ENCODE measurements around the gene ZNF292.
"Not testable (repeated sequence)": the region's sequence is repeated elsewhere in the genome, so short reads cannot be mapped to it uniquely, and the experiment has no call there.

GRCh38 chr6:87301277-87301676 is 145.9 kb downstream of the ZNF292 start:
- not testable (repeated sequence) for TF ChIP-seq CTCF (IDR thresholded peaks at IDR 0.05; ENCODE audit: low read depth, low read length, poor library complexity, severe bottlenecking); EZH2phosphoT487 (IDR thresholded peaks at IDR 0.05; ENCODE audit: borderline replicate concordance, low read length)
